ENCODE data around the gene LRRC3.

The LRRC3 gene

DNA sequence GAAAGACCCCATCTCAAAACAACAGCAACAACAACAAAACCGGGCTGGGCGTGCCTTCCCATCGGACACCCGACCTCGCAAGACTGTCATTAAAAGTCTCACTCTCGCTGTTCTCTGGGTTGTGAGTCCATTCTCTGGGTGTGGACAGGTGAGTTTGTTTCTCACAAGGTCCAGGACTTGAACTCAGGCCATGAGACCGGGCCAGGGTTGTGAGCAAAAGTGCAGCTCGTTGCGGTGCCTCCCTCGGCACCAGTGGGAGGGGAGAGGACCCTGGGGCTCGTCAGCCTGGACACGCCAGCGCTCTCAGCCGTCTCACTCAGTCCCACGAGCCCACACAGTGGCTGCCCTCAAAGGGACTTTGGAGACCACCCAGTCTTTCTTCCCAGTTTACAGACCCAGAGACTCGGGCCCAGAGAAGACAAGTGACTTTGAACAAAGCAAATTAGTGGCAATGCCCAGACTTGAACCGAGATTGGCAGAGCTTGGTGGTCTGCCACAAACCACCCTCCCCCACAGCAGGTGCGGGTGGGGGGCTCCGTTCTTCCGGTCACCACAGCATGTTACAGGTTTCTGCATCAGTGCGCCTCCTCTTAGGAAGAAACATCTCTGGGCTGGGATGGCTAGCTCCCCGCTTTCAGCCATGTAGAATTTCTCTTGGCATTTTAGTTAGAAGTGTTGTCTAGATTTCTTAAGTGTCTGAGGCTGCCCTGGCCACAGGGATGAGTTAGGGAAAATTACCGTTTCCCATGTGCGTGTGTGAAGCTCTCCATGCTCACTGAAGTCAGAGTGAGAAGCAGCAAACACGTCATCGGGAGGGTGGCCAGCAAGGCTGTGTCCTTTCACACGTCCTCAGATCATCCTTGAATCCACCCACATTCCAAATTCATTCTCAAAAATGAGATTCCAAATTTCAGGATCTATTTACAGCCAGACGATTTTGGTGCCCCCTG is 28.3 kb downstream of the LRRC3 start:
- in situ Hi-C loops (cut with HindIII; ENCODE audit: low pct_ligation_motif_present, low sequenced_read_pairs) = no loop called here
- Histone ChIP-seq H3K27me3 (replicated peaks) (no peaks in the 10 kb centered on the region), H3K27ac (no peak overlapping the region), H3K4me3 (ENCODE audit: low read depth, low read length) (no peak overlapping the region), H3K36me3 (replicated peaks) (no peaks in the 10 kb centered on the region)
- TF ChIP-seq, protein P1, sequence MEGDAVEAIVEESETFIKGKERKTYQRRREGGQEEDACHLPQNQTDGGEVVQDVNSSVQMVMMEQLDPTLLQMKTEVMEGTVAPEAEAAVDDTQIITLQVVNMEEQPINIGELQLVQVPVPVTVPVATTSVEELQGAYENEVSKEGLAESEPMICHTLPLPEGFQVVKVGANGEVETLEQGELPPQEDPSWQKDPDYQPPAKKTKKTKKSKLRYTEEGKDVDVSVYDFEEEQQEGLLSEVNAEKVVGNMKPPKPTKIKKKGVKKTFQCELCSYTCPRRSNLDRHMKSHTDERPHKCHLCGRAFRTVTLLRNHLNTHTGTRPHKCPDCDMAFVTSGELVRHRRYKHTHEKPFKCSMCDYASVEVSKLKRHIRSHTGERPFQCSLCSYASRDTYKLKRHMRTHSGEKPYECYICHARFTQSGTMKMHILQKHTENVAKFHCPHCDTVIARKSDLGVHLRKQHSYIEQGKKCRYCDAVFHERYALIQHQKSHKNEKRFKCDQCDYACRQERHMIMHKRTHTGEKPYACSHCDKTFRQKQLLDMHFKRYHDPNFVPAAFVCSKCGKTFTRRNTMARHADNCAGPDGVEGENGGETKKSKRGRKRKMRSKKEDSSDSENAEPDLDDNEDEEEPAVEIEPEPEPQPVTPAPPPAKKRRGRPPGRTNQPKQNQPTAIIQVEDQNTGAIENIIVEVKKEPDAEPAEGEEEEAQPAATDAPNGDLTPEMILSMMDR (IDR thresholded peaks at IDR 0.05; ENCODE audit: low read depth, low read length, missing control alignments) = no peak
- no peak for DNase-seq

DNA sequence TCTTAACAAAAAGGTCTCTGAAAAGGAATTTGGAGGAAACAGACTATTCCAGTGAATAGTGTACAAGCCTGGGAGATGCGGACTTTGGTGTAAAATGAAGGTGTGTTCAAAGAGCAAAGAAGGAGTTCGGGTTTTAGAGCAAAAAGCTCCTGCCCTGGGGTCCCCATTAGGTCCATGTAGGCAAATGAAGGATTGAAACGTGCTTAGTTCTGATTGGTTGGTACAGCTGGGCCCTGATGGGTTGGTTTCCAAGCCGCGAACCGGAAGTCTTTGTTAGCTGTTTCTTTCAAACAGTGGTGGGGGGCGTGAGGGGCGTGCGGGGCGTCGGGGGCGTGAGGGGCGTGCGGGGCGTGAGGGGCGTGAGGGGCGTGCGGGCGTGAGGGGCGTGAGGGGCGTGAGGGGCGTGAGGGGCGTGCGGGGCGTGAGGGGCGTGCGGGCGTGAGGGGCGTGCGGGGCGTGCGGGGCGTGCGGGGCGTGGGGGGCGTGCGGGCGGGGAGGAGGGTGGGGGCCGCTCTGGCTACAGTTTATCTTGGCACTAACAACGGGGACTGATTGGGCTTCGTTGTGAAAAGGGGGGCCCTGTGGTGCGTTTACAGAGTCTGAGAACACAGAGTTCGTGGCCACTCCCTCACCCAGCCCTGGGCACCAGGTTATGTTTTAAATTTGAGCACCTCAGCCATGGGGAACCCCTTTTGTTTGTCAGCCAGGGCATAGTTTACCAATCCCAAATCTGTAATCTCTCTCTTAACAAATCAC is 29.4 kb downstream of the LRRC3 start:
- Histone ChIP-seq H3K4me3 (ENCODE audit: low read depth, low read length) (no peak overlapping the region), H3K36me3 (replicated peaks) (no peaks in the 10 kb centered on the region), H3K27me3 (replicated peaks) (no peaks in the 10 kb centered on the region), H3K27ac (no peak overlapping the region)
- in situ Hi-C loops (cut with HindIII; ENCODE audit: low pct_ligation_motif_present, low sequenced_read_pairs) = no loop called here
- TF ChIP-seq, protein P1 (IDR thresholded peaks at IDR 0.05; ENCODE audit: low read depth, low read length, missing control alignments) = no peak
- no peak for DNase-seq

DNA sequence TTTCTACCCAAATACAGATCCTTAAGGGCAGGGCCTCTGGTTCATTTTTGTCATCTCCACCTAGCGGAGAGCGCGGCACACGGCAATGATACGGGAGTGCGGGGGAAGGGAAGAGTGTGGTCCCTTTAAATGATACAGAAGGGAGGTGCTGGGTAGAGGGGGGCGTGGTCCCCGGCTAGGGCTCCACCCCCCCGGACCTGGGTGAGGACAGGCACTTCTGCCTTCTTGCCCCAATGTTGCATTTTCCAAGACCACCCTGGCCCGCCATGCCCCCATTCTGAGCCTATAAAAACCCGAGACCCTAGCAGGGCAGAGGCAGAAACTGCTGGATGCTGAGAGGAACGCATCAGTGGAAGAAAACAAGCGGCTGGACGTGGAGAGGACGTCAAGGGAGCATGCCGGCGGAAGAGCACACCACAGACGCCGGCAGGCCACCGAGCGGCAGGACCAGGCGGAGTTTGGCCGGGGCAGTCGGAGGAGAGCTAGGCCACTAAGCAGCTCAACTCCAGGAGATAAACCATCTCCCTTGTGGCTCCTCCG is 30.0 kb downstream of the LRRC3 start:
- TF ChIP-seq, protein P1 (IDR thresholded peaks at IDR 0.05; ENCODE audit: low read depth, low read length, missing control alignments) = peak; percentile 15
- no peaks in the 10 kb centered on the region for H3K27me3 ChIP-seq (replicated peaks)
- H3K4me3 ChIP-seq (ENCODE audit: low read depth, low read length) = no peak overlapping the region
- in situ Hi-C loops (cut with HindIII; ENCODE audit: low pct_ligation_motif_present, low sequenced_read_pairs) = no loop called here
- no peak overlapping the region for H3K27ac ChIP-seq
- H3K36me3 ChIP-seq (replicated peaks) = no peaks in the 10 kb centered on the region
- DNase-seq = no peak

DNA sequence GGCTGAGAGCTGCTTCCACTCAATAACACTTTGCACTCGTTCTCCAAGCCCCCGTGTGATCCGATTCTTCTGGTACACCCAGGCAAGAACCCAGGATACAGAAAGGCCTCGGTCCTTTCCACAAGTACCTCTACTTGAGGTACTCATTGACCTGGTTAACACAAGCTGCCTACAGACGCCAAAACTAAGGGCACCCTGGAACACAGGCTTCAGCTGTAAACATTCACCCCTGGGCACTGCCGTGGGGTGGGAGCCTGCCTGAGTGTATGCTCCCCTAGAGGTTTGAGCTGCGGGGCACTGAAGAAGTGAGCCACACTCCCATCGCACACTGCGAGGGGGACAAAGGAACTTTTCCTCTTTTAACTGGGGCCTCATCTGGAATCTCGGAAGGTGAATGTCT is 30.5 kb downstream of the LRRC3 start:
- Histone ChIP-seq H3K27ac (no peak overlapping the region), H3K36me3 (replicated peaks) (no peaks in the 10 kb centered on the region), H3K27me3 (replicated peaks) (no peaks in the 10 kb centered on the region), H3K4me3 (ENCODE audit: low read depth, low read length) (no peak overlapping the region)
- in situ Hi-C loops (cut with HindIII; ENCODE audit: low pct_ligation_motif_present, low sequenced_read_pairs) = no loop called here
- TF ChIP-seq, protein P1 (IDR thresholded peaks at IDR 0.05; ENCODE audit: low read depth, low read length, missing control alignments) = no peak
- DNase-seq = no peak

DNA sequence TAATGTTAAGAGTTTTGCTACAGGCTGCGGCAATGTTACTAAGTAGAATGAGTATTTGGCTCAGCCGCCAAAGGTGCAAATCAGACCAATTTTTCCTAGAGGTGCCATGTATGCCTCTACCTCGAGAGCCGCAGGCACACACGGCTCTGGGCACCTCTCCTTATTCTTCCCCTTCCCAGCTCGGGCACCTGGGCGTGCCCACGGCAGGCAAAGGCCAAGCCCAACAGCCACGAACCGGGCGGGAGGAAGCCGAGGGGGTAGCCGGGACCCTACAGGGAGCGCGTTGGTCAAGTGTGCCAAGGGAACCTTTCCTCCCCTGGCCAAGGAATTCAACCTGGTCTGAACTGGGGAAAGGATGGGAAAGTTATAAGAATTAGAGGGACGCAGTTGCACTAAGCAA is 31.0 kb downstream of the LRRC3 start:
- H3K27ac ChIP-seq = no peak overlapping the region
- TF ChIP-seq, protein P1 (IDR thresholded peaks at IDR 0.05; ENCODE audit: low read depth, low read length, missing control alignments) = no peak
- in situ Hi-C loops (cut with HindIII; ENCODE audit: low pct_ligation_motif_present, low sequenced_read_pairs) = no loop called here

More for the DNA sequence above, 31.0 kb downstream of the LRRC3 start:
- no peaks in the 10 kb centered on the region for H3K27me3 ChIP-seq (replicated peaks)
- H3K4me3 ChIP-seq (ENCODE audit: low read depth, low read length) = no peak overlapping the region
- no peaks in the 10 kb centered on the region for H3K36me3 ChIP-seq (replicated peaks)
- no peak for DNase-seq
